Omental fat pad (tissue), 4 donors: ENCODE data around the gene FEM1A. TPM values are rescaled to one million over a fixed set of nuclear protein-coding genes. Genes with fewer than 3 reads are reported as not detected.
"Not testable (repeated sequence)": the region's sequence is repeated elsewhere in the genome, so short reads cannot be mapped to it uniquely, and the experiment has no call there.

Experiments used
- ATAC-seq: fragments of 150-250 bp; one replicate; pipeline ENCODE4 v1.9.1; 2016; ENCODE audit warnings: mild to moderate bottlenecking, moderate library complexity; ENCODE audit not compliant: low FRiP score
- DNase-seq: peaks from one replicate; pipeline ENCODE4 v3.0.0-alpha.2; 2019; ENCODE audit warnings: low spot score
- CTCF ChIP-seq, 3 donors: fragments of 450-650 bp; IDR thresholded peaks; one replicate each; pipeline ENCODE4 v1.5.1; 2016 to 2017; ENCODE audit warnings: antibody characterized with exemption in 3 of 3, mild to moderate bottlenecking in 3 of 3, moderate library complexity in 2 of 3
- total RNA-seq, 4 donors: library from RNA; depleted of rRNA; stranded (reverse); fragments of >200 nt; gene quantifications; one replicate each; pipeline ENCODE4 v1.1.0, GENCODE V29; 2016

The FEM1A gene
- total RNA-seq, 4 donors from 2014 or later = 11.8 to 22.1 (median 13.9) TPM

DNA sequence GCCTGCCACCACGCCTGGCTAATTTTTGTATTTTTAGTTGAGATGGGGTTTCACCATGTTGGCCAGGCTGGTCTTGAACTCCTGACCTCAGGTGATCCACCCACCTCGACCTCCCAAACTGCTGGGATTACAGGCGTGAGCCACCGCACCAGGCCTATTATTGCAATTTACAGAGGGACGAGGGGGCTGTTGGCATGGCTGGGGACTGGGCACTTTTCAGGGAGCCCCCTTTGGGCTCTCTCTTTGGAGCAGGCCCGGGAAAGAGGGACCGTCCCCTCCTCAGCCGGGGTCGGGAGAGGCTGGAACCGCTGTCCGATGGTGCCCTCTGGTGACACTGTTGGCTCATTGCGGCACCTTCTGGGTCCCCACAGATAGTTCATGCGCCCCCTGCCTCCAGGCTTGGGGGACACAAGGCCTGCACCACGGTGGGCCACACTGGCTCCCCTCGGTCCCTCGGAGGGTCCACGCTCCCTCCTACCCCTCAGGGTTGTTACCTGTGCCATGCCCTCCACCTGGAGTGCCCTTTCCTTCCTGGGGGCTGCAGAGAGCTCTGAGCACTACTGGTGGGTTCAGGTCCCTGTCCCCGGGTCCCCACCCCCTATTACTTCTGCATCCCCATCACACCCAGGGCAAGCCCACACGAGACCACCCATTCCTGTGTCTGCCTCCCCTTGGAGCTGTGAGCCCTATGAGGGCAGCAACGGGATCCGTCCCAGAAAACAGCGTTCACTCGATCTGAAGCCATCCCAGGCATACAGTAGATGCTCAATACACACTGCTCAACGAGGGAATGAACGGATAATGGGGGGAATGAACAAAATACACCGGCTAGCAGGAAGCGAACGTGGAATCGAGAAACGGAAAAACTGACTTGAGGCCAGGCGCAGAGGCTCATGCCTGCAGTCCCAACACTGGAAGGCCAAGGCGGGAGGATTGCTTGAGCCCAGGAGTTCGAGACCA, 12.5 kb downstream of the FEM1A start:
- ATAC-seq = peak; percentile 45
- no peak for TF ChIP-seq CTCF (IDR thresholded peaks at IDR 0.05)
- no peak for DNase-seq

- DNase-seq, ATAC-seq: not testable (repeated sequence)
Observed at GRCh38 chr19:4805140-4805539, 13.6 kb downstream of the FEM1A start.

- no peak for TF ChIP-seq CTCF (IDR thresholded peaks at IDR 0.05)
- no peak for ATAC-seq
- no peak for DNase-seq
Observed at GRCh38 chr19:4806384-4806783, 14.8 kb downstream of the FEM1A start.

GRCh38 chr19:4807188-4807587, 15.7 kb downstream of the FEM1A start:
- no peak for DNase-seq
- no peak for ATAC-seq
- TF ChIP-seq CTCF (IDR thresholded peaks at IDR 0.05) = no peak

GRCh38 chr19:4811328-4812131, 20.0 kb downstream of the FEM1A start:
- peak; percentile 62 for ATAC-seq
- DNase-seq = peak; percentile 97
- peak in 2 of 3 donors; percentile 32 to 36 for TF ChIP-seq CTCF (IDR thresholded peaks at IDR 0.05)

GRCh38 chr19:4814625-4815425, 23.3 kb downstream of the FEM1A start:
- DNase-seq (no peak), ATAC-seq (no peak)
- no peak for TF ChIP-seq CTCF (IDR thresholded peaks at IDR 0.05)
